Esophagus squamous epithelium (tissue), 4 donors: ENCODE results near the gene TTC22.

Experiments used
- CTCF ChIP-seq, 6 experiments: fragments of 450-650 bp in 4 of 6; fragments of 200-600 bp in 2 of 6; sonication (generic) in 2 of 6; IDR thresholded peaks; one replicate each; pipeline ENCODE4 v1.5.1; 2016 to 2019; ENCODE audit warnings: antibody characterized with exemption in 6 of 6, mild to moderate bottlenecking in 4 of 6, moderate library complexity in 4 of 6
- POLR2A ChIP-seq, 4 donors: fragments of 450-650 bp; IDR thresholded peaks; one replicate each; pipeline ENCODE4 v1.6.1; 2017; ENCODE audit warnings: antibody characterized with exemption in 4 of 4, mild to moderate bottlenecking in 4 of 4, moderate library complexity in 3 of 4

DNA sequence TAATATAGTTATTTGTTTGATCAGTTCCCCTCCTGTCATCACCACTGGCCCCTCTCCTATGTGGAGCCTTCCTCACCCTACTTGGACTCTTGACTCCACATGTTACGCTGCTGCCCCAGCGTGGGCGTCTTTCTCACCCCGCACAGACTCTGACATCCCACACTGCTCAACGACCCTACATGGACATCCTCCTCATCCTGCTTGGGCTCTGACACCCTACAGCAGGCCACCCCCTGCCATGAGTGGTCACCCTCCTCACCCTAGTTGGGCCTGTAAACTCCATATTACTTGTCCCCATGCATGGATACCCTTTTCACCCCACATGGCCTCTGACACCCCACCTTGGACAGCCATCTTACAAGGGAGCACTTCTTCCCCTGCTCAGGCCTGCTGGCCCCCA, 64.4 kb downstream of the TTC22 start:
- TF ChIP-seq CTCF (IDR thresholded peaks at IDR 0.05), result no peak
- TF ChIP-seq POLR2A (IDR thresholded peaks at IDR 0.05), result no peak
